WTC11 (cell line): ENCODE measurements around the gene CYBA.

Source experiments
- CTCF ChIP-seq: fragments of 200-600 bp; IDR thresholded peaks from 2 replicates; pipeline ENCODE4 v1.8.0; 2022; ENCODE audit warnings: antibody characterized with exemption
- E2F4 ChIP-seq: sonication (generic); formaldehyde crosslinking; IDR thresholded peaks from 2 replicates; pipeline ENCODE4 v1.8.1; 2022; ENCODE audit warnings: low read depth, mild to moderate bottlenecking, moderate library complexity, missing genetic modification reagents, borderline replicate concordance
- FOXJ3 ChIP-seq: sonication (generic); formaldehyde crosslinking; IDR thresholded peaks from 2 replicates; pipeline ENCODE4 v1.9.0; 2021; ENCODE audit warnings: missing genetic modification reagents, mild to moderate bottlenecking, borderline replicate concordance
- HMGXB4 ChIP-seq: sonication (generic); formaldehyde crosslinking; IDR thresholded peaks from 2 replicates; pipeline ENCODE4 v1.8.1; 2023; ENCODE audit warnings: mild to moderate bottlenecking, moderate library complexity, missing genetic modification reagents
- JUN ChIP-seq: sonication (generic); formaldehyde crosslinking; IDR thresholded peaks from 2 replicates; pipeline ENCODE4 v1.8.0; 2023; ENCODE audit warnings: mild to moderate bottlenecking, missing genetic modification reagents
- KAT7 ChIP-seq: sonication (generic); formaldehyde crosslinking; IDR thresholded peaks from 2 replicates; pipeline ENCODE4 v1.8.1; 2023; ENCODE audit warnings: missing genetic modification reagents, mild to moderate bottlenecking, borderline replicate concordance
- MAX ChIP-seq: sonication (generic); formaldehyde crosslinking; IDR thresholded peaks from 2 replicates; pipeline ENCODE4 v1.8.0; 2022; ENCODE audit warnings: mild to moderate bottlenecking, missing genetic modification reagents
- NR2C2 ChIP-seq: sonication (generic); formaldehyde crosslinking; IDR thresholded peaks from 2 replicates; pipeline ENCODE4 v1.8.0; 2022; ENCODE audit warnings: mild to moderate bottlenecking, missing genetic modification reagents
- NR3C1 ChIP-seq: sonication (generic); formaldehyde crosslinking; conservative IDR thresholded peaks from 2 replicates; pipeline ENCODE4 v1.8.1; 2023; ENCODE audit warnings: low read depth, mild to moderate bottlenecking, missing genetic modification reagents
- PREB ChIP-seq: sonication (generic); formaldehyde crosslinking; IDR thresholded peaks from 2 replicates; pipeline ENCODE4 v1.8.1; 2022; ENCODE audit warnings: mild to moderate bottlenecking, missing genetic modification reagents, moderate library complexity, borderline replicate concordance
- RELA ChIP-seq: sonication (generic); formaldehyde crosslinking; IDR thresholded peaks from 2 replicates; pipeline ENCODE4 v1.8.1; 2022; ENCODE audit warnings: missing genetic modification reagents, mild to moderate bottlenecking, borderline replicate concordance
- ZNF232 ChIP-seq: sonication (generic); formaldehyde crosslinking; IDR thresholded peaks from 2 replicates; pipeline ENCODE4 v1.8.0; 2022; ENCODE audit warnings: mild to moderate bottlenecking, missing genetic modification reagents
- ZNF263 ChIP-seq: sonication (generic); formaldehyde crosslinking; IDR thresholded peaks from 2 replicates; pipeline ENCODE4 v1.8.1; 2022; ENCODE audit warnings: low read depth, mild to moderate bottlenecking, moderate library complexity, missing genetic modification reagents
- ZNF281 ChIP-seq: sonication (generic); formaldehyde crosslinking; IDR thresholded peaks from 2 replicates; pipeline ENCODE4 v1.8.0; 2023; ENCODE audit warnings: mild to moderate bottlenecking, missing genetic modification reagents

- TF ChIP-seq FOXJ3 (CRISPR knock-in tag) (no peak), NR3C1 (no peak), ZNF232 (no peak), ZNF263 (CRISPR knock-in tag) (no peak), CTCF (no peak), JUN (CRISPR knock-in tag) (no peak), NR2C2 (CRISPR knock-in tag) (no peak), KAT7 (CRISPR knock-in tag) (no peak), MAX (no peak), RELA (no peak), ZNF281 (CRISPR knock-in tag) (no peak), E2F4 (no peak), PREB (no peak), HMGXB4 (CRISPR knock-in tag) (no peak)
Observed at GRCh38 chr16:88633684-88634140, 17.1 kb downstream of the CYBA start.
